ENCODE measurements around the gene DRD4. TPM values are rescaled to one million over a fixed set of nuclear protein-coding genes. Genes with fewer than 3 reads are reported as not detected.

The DRD4 gene
- polyA plus RNA-seq, 3 donors = 0.13 TPM; not detected in 2

GRCh38 chr11:597166-597725 lies 39.8 kb upstream of the DRD4 start:
- Histone ChIP-seq H3K27ac (ENCODE audit: low read depth in 1 of 2, low read length in 2 of 2) (no peak overlapping the region), H3K4me3 (replicated peaks in 1 of 3; ENCODE audit: low read depth in 2 of 3, low read length in 3 of 3) (no peak overlapping the region), H3K27me3 (ENCODE audit: control insufficient read depth in 2 of 2, insufficient read depth in 2 of 2, low read length in 2 of 2) (no peaks in the 10 kb centered on the region), H3K4me1 (ENCODE audit: control insufficient read depth in 1 of 2, insufficient read depth in 2 of 2, low read length in 2 of 2) (no peaks in the 10 kb centered on the region), H2AFZ (ENCODE audit: insufficient read depth, low read depth, low read length, poor library complexity, severe bottlenecking) (no peak overlapping the region), H3K36me3 (replicated peaks in 1 of 2; ENCODE audit: control insufficient read depth in 1 of 2, insufficient read depth in 2 of 2, low read length in 2 of 2) (peaks cover 90 to 94% of the 10 kb centered on the region in 2 donors), H3K79me2 (ENCODE audit: insufficient read depth, low read length) (peaks cover 4% of the 10 kb centered on the region), H3K9ac (ENCODE audit: insufficient read depth, low read length, poor library complexity, severe bottlenecking) (no peak overlapping the region), H3K4me2 (replicated peaks; ENCODE audit: extremely low read depth, low read length, poor library complexity, severe bottlenecking) (no peak overlapping the region), H3K9me3 (replicated peaks in 1 of 2; ENCODE audit: control insufficient read depth in 1 of 2, insufficient read depth in 1 of 2, low read length in 2 of 2) (no peaks in the 10 kb centered on the region), H4K20me1 (ENCODE audit: insufficient read depth, low read length) (peaks cover 65% of the 10 kb centered on the region)
- WGBS (ENCODE audit: insufficient coverage) = 95% methylated on average over 21 of the region's 29 CpGs
- intact Hi-C loops (cut with micrococcal nuclease) = no loop called here
- Mint-ChIP-seq H3K4me1 (no peaks in the 10 kb centered on the region), H3K36me3 (peaks cover 70 to 98% of the 10 kb centered on the region in 2 donors), H3K27me3 (ENCODE audit: low read depth in 3 of 3) (no peaks in the 10 kb centered on the region), H3K4me3 (no peak overlapping the region), H3K27ac (peak overlapping the region in 1 of 7 donors; percentile 74), H3K9me3 (no peaks in the 10 kb centered on the region)
- TF ChIP-seq, protein P1, sequence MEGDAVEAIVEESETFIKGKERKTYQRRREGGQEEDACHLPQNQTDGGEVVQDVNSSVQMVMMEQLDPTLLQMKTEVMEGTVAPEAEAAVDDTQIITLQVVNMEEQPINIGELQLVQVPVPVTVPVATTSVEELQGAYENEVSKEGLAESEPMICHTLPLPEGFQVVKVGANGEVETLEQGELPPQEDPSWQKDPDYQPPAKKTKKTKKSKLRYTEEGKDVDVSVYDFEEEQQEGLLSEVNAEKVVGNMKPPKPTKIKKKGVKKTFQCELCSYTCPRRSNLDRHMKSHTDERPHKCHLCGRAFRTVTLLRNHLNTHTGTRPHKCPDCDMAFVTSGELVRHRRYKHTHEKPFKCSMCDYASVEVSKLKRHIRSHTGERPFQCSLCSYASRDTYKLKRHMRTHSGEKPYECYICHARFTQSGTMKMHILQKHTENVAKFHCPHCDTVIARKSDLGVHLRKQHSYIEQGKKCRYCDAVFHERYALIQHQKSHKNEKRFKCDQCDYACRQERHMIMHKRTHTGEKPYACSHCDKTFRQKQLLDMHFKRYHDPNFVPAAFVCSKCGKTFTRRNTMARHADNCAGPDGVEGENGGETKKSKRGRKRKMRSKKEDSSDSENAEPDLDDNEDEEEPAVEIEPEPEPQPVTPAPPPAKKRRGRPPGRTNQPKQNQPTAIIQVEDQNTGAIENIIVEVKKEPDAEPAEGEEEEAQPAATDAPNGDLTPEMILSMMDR (IDR thresholded peaks at IDR 0.05) = peak; percentile 30
- no peak for DNase-seq

DNA sequence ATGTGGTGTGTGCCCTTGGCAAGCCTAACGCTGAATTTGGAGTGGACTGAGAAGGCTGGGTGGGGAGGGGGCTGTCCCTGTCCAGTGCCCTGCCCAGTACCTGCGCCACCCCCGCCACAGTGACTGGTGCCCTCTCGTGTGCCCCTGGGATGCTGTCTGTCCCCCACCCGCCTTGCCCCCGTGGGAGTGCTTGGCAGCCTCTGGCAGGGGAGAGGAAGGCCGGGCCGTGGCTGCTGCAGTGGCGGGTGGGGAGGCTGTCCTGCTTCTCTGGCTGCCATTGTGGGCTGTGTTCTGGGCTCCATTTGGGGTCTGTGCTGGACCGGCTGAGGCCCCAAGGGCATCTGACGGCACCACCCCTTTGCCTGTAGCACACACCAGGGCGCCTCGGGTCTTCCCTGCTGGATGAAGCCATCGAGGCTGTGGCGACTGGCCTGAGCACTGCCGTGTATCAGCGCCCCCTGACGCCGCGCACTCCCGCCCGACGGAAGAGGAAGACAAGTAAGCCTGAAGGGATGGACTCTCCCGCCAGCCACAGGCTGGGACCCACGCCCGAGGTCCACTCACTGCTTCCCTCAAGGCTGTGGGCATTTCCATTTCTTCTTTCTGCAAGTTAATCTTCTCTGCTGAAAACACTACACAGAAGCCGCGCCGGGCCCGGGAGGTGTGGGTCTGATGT lies 38.9 kb upstream of the DRD4 start:
- Histone ChIP-seq H3K4me2 (replicated peaks; ENCODE audit: extremely low read depth, low read length, poor library complexity, severe bottlenecking) (no peak overlapping the region), H3K79me2 (ENCODE audit: insufficient read depth, low read length) (peaks cover 4% of the 10 kb centered on the region), H3K27ac (ENCODE audit: low read depth in 1 of 2, low read length in 2 of 2) (no peak overlapping the region), H3K4me3 (replicated peaks in 1 of 3; ENCODE audit: low read depth in 2 of 3, low read length in 3 of 3) (no peak overlapping the region), H3K9ac (ENCODE audit: insufficient read depth, low read length, poor library complexity, severe bottlenecking) (no peak overlapping the region), H3K4me1 (ENCODE audit: control insufficient read depth in 1 of 2, insufficient read depth in 2 of 2, low read length in 2 of 2) (no peaks in the 10 kb centered on the region), H3K9me3 (replicated peaks in 1 of 2; ENCODE audit: control insufficient read depth in 1 of 2, insufficient read depth in 1 of 2, low read length in 2 of 2) (no peaks in the 10 kb centered on the region), H4K20me1 (ENCODE audit: insufficient read depth, low read length) (peaks cover 63% of the 10 kb centered on the region), H2AFZ (ENCODE audit: insufficient read depth, low read depth, low read length, poor library complexity, severe bottlenecking) (no peak overlapping the region), H3K27me3 (ENCODE audit: control insufficient read depth in 2 of 2, insufficient read depth in 2 of 2, low read length in 2 of 2) (no peaks in the 10 kb centered on the region), H3K36me3 (replicated peaks in 1 of 2; ENCODE audit: control insufficient read depth in 1 of 2, insufficient read depth in 2 of 2, low read length in 2 of 2) (peaks cover 87 to 94% of the 10 kb centered on the region in 2 donors)
- TF ChIP-seq, protein P1 (IDR thresholded peaks at IDR 0.05) = no peak
- no peaks in the 10 kb centered on the region for H3K4me1 Mint-ChIP-seq
- peak overlapping the region in 3 of 7 donors; percentile 25 to 82 (median 47) for H3K27ac Mint-ChIP-seq
- H3K27me3 Mint-ChIP-seq (ENCODE audit: low read depth in 3 of 3) = peaks cover 0 to 2% (median 0%) of the 10 kb centered on the region in 3 donors
- DNase-seq = no peak
- 91% methylated on average over 30 of the region's 30 CpGs for WGBS (ENCODE audit: insufficient coverage)
- H3K36me3 Mint-ChIP-seq = peaks cover 66 to 97% of the 10 kb centered on the region in 2 donors
- intact Hi-C loops (cut with micrococcal nuclease) = no loop called here
- H3K4me3 Mint-ChIP-seq = no peak overlapping the region
- H3K9me3 Mint-ChIP-seq = no peaks in the 10 kb centered on the region
